Tibial nerve (tissue), 3 donors: ENCODE data around the gene MLLT10.

Experiments used
- POLR2A ChIP-seq, 2 donors: fragments of 450-650 bp; IDR thresholded peaks; one replicate each; pipeline ENCODE4 v1.6.1; 2017; ENCODE audit warnings: antibody characterized with exemption in 2 of 2, mild to moderate bottlenecking in 2 of 2, moderate library complexity in 2 of 2
- TF ChIP-seq, protein P1 (sequence below), 5 experiments: fragments of 200-600 bp in 3 of 5; fragments of 450-650 bp in 2 of 5; sonication (generic) in 3 of 5; IDR thresholded peaks; one replicate each; pipeline ENCODE4 v1.5.1; 2016 to 2019; ENCODE audit warnings: antibody characterized with exemption in 5 of 5, mild to moderate bottlenecking in 3 of 5, moderate library complexity in 2 of 5

DNA sequence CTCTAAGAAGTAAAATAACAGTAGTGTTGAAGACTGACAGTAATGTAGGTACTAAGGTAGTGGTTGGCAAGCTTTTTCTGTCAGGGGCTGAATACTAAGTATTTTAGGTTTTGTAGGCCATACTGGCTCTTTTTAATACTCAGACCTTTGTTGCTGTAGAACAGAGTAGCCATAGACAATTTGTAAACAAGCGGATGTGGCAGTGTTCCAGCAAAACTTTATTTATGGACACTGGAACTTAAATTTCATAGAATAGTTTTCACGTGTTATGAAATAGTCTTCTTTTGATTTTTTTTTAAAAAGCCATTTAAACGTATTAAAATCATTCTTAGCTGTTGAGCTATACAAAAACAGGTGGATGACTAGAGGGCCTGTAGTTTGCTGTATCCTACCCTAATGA is 121.2 kb downstream of the MLLT10 start:
- TF ChIP-seq, protein P1, sequence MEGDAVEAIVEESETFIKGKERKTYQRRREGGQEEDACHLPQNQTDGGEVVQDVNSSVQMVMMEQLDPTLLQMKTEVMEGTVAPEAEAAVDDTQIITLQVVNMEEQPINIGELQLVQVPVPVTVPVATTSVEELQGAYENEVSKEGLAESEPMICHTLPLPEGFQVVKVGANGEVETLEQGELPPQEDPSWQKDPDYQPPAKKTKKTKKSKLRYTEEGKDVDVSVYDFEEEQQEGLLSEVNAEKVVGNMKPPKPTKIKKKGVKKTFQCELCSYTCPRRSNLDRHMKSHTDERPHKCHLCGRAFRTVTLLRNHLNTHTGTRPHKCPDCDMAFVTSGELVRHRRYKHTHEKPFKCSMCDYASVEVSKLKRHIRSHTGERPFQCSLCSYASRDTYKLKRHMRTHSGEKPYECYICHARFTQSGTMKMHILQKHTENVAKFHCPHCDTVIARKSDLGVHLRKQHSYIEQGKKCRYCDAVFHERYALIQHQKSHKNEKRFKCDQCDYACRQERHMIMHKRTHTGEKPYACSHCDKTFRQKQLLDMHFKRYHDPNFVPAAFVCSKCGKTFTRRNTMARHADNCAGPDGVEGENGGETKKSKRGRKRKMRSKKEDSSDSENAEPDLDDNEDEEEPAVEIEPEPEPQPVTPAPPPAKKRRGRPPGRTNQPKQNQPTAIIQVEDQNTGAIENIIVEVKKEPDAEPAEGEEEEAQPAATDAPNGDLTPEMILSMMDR (IDR thresholded peaks at IDR 0.05): no peak
- no peak for TF ChIP-seq POLR2A (IDR thresholded peaks at IDR 0.05)
